GM18511 (cell line): ENCODE measurements around the gene SLC16A1.
"Not testable (repeated sequence)": the region's sequence is repeated elsewhere in the genome, so short reads cannot be mapped to it uniquely, and the experiment has no call there.

Experiments used
- ATAC-seq: cut with Tn5 transposase; IDR thresholded peaks from one replicate; pipeline ENCODE4 v1.9.1; 2021; ENCODE audit warnings: mild to moderate bottlenecking, moderate library complexity; ENCODE audit not compliant: unreplicated experiment

SLC16A1 gene

DNA sequence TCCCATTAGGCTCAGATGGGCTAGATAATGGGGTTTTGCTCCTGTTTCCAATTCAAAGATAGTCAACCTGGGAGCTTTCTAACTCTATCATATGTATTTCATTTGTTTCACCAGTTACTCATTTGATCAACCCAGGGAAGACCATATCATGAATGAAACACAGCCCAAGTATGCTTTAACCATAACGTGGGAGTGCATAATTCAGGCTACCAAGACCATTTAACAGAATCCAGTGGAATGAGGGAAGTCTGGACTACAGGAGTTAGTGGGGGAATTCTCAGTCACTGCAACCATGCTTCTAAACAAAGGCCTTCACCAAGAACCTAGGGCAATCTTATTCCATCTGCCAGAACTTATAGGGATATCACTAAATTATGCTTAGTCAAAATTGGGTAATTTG, 15.0 kb upstream of the SLC16A1 start:
- no peak for ATAC-seq

GRCh38 chr1:112964347-112964746, 8.4 kb upstream of the SLC16A1 start:
- ATAC-seq: no peak

GRCh38 chr1:112961072-112961471, 5.1 kb upstream of the SLC16A1 start:
- no peak for ATAC-seq

GRCh38 chr1:112960384-112960783, 4.4 kb upstream of the SLC16A1 start:
- no peak for ATAC-seq

DNA sequence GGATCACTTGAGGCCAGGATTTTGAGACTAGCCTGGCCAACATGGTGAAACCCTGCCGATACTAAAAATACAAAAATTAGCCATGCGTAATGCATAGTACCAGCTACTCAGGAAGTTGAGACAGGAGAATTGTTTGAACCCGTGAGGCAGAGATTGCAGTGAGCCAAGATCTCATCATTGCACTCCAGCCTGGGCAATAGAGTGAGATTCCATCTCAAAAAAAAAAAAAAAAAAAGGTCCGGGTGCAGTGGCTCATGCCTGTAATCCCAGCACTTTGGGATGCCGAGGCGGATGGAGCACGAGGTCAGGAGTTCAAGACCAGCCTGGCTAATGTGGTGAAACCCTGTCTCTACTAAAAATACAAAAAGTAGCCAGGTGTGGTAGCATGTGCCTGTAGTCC, 2.2 kb upstream of the SLC16A1 start:
- ATAC-seq: not testable (repeated sequence)

GRCh38 chr1:112957133-112957812, 1.3 kb upstream of the SLC16A1 start:
- peak; percentile 49 for ATAC-seq

DNA sequence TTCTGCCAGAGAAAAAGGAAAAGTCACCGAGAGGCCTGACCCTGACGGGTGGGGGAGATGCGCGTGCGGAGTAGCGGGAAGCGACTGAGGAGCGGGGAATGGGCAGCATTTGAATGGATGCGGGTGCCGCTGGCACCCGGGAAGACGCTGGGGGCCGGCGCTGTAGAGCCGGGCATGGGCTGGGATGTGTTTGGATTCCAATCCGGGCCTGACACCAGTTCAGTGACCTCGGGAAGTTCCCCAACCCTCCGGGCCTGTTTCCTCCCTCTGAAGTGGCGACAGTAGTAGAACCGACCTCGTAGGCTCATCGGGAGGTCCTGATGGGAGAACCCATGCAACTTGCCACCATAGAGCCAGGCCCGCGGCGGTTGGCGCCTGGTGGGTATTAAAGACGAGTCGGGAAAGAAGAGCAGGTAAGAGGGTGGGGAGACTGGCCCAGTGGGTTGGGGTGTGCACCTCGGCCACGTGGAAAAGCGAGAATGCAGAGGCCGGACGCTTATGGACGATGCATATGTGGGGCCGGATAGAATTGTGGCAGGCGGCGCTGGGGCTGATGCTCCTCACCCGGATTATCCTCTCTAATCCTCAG, 642 bp upstream of the SLC16A1 start:
- peak; percentile 9 for ATAC-seq

- peak; percentile 22 for ATAC-seq
Measured at GRCh38 chr1:112954945-112955772, 837 bp downstream of the SLC16A1 start.

GRCh38 chr1:112954017-112954650, 1.9 kb downstream of the SLC16A1 start:
- no peak for ATAC-seq

GRCh38 chr1:112950426-112950825, 5.6 kb downstream of the SLC16A1 start:
- ATAC-seq: no peak

DNA sequence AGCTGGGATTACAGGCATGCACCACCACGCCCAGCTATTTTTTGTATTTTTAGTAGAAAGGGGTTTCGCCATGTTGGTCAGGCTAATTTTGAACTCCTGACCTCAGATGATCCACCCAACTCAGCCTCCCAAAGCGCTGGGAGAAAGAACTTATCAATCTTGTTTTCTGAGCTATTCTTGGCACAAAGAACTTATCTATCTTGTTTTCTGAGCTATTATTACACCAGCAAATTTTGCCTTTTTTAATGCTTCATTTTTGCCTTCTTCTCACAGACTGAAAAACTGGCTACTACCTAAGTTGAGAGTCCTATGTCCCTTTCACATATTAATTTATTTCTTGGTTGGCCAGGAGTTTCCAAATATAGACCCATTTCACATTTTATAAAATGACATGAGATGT, 9.3 kb downstream of the SLC16A1 start:
- ATAC-seq: no peak

DNA sequence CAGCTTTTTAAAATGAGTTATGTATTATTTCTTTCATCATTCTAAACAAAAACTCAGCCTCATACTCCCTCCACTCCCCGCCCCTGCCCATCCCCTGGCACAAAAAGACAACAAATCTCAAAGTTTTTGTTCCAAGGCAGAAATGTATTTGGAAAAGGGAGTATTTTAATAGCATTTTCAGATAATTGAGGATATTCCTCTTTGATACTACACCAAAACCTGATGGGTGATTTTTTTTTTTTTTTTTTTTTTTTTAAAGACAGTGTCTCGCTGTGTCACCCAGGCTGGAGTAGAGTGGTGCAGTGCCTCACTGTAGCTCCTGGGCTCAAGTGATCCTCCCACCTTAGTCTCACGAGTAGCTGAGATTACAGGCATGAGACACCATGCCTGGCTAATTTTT, 16.2 kb downstream of the SLC16A1 start:
- ATAC-seq: no peak

- no peak for ATAC-seq
Measured at GRCh38 chr1:112938210-112938609, 17.8 kb downstream of the SLC16A1 start.

GRCh38 chr1:112937495-112937894, 18.5 kb downstream of the SLC16A1 start:
- no peak for ATAC-seq

DNA sequence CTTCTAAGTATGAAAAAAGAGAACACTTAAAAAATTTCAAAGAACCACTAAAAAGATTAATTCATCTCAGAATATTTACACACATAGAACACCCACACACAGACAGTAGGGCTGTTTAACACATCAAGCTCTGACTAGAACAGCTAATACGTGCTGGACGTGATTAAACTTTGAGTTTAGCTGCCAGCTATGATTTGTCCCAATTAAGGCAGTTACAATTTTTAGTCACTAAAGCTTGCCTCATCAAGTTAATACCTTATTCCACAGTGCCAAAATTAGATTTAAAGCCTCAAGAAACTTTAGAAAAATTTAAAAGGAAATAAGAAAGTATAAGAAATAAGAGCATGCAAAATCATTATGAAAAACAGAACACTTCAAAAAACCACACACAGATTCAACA, 18.9 kb downstream of the SLC16A1 start:
- ATAC-seq: no peak

DNA sequence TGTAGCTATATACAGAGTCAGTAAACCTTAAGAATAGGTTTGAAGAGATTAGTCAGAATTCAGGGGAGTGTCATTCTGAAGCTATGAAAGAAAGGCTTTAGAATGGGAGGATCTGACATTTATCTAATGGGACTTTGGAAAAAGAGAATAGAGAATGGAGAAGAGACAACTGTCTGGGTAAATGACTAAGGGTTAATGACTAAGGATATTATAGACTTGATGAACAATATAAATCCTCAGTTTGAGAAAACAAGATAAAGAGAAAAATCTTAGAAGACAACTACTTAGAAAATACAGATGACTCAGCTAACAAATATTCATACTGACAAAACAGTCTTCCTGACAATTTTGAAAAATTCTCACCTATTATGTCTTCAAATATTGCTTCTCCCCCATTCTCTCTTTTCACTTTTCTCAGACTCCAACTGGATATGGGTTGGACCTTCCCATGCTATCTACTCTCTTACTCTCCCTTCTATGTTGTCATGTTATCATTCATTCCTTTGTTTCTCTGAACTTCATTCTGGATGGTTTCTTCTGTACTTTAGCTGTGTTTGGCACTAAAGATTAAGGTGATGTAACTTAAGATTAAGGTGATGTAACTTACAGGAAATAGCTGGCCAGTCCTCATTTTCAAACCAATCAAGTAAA, 20.4 kb downstream of the SLC16A1 start:
- no peak for ATAC-seq

GRCh38 chr1:112934577-112934976, 21.4 kb downstream of the SLC16A1 start:
- ATAC-seq: no peak

DNA sequence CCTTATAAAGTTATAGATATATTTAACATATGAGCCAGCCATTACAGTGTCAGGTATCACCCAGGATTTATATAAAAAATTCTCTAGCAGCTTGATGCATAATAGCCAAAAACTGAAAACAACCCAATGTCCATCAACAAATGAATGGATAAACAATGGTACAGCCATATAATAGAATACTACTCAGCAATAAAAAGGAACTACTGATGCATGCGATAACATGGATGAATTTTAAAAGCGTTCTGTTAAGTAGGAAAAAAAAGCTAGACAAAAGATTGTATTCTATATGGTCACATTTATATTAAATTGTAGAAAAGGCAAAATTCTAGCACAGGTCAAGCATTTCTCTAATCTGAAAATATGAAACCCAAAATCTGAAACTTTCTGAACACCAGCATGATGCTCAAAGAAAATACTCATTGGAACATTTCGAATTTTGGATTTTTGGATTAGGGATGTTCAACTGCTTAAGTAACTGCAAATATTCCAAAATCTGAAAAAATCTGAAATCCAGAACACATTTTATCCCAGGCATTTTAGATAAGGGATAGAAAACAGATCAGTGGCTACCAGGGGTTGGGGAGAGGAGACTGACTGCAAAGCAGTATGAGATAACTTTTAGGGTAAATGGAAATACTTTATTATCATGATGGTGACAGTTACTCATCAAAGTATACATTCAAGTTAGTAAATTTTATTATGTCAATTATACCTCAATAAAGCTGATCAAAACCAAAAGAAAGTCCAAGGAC, 22.0 kb downstream of the SLC16A1 start:
- ATAC-seq: no peak

GRCh38 chr1:112929979-112930378, 26.0 kb downstream of the SLC16A1 start:
- no peak for ATAC-seq

DNA sequence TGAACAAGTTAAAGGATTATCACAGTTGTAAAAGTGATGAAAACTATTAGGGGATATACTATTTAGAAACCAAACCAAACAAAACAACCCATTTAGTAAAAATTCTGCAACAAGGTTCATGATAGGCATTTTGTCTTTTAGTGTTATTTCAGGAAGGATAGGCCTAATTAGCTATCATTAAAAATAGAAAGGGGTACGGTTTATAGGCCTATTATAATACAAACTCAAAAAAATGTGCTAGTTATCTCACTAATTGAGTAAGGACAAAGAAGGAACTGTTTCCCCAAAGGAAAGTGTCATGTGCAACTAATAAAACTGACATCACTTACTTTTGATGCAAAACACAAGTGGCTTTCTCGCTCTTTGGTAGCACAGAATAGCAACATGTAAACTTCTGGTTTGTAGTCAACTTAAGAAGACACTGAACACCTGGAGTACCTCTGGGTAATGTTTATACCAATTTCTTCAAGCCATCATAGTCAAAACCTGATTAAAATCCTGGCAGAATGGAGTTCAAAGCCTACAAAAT, 28.5 kb downstream of the SLC16A1 start:
- ATAC-seq: no peak
